GM18909 (cell line): ENCODE measurements around the gene TULP3.
A peak's percentile ranks its signal among the peaks of the same experiment; 100 is the strongest.
"Not testable (repeated sequence)": the region's sequence is repeated elsewhere in the genome, so short reads cannot be mapped to it uniquely, and the experiment has no call there.

Experiments
- ATAC-seq: cut with Tn5 transposase; IDR thresholded peaks from one replicate; pipeline ENCODE4 v1.9.1; 2021; ENCODE audit warnings: mild to moderate bottlenecking; ENCODE audit not compliant: unreplicated experiment, poor library complexity

TULP3 gene, protein sequence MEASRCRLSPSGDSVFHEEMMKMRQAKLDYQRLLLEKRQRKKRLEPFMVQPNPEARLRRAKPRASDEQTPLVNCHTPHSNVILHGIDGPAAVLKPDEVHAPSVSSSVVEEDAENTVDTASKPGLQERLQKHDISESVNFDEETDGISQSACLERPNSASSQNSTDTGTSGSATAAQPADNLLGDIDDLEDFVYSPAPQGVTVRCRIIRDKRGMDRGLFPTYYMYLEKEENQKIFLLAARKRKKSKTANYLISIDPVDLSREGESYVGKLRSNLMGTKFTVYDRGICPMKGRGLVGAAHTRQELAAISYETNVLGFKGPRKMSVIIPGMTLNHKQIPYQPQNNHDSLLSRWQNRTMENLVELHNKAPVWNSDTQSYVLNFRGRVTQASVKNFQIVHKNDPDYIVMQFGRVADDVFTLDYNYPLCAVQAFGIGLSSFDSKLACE

DNA sequence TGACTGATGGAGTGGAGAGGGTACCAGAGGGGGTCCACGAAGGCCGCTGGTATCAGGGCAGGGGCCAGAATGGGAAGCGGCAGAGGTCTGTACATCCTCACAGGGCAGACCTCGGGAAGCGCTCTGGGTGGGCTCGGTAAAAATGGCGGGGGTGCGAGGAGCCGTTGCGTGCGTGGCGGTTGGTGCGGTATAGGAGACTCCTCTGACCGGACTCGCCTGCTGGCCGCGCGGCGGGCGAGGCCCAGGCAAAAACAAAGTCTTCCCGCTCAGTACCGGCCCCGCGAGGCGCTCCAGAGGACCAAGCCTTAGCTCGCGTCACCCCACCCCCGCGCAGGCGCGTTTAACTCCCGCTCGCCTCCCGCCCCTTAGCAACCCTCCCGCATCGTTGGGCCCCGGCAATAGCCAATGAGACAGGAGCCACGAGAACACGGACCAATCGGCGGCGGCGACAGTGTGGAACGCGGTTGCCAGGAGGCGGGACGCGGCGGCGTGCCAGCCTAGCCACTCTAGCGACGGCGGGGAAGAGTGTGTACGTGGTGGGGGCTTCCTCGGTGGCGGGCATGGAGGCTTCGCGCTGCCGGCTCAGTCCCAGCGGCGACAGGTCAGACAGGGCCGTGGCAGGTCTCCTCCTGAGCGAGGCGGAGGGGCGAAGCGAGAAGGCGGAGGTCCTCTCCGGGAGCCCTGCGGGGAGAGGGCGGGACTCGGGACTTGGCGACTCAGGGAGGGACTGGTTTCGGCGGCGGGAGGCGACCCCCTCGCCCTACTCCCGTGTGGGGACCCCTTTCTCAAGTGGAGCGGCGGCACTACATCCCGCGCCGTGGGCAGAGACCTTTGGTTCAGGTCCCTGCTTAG, at the start of gene TULP3:
Gene TULP3 (plus strand): TSS at position 504 of the 852 bp plus-strand sequence. CDS start 57 bp downstream, at position 561.
- ATAC-seq = peak; percentile 98

DNA sequence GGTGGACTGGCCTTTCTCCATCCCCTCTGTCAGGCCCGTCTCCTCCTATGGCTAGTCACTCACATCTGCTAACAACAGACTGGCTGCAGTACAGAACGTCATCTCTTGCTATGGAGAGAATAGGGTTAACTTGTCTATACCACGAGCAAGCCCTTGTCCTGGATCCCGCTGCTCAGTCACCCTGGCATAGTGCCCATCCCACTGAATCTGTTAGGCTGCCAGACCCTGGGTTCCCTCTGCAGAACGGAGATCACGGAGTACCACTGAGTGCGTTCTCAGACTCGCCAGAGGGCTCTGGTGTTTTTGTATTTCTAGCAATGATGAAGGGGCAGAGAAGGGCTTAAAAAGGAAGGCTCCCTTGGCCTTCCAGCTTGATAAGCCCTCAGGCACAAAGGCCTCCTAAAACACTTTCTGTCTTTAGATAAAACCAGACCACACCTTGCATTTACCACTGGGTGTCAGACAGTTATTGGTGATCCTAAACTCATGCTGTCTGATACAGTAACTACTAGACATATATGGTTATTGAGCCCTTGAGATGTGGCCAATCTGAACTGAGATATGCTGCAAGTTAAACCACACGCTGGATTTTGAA, 49.5 kb upstream of the TULP3 start:
- ATAC-seq = no peak

DNA sequence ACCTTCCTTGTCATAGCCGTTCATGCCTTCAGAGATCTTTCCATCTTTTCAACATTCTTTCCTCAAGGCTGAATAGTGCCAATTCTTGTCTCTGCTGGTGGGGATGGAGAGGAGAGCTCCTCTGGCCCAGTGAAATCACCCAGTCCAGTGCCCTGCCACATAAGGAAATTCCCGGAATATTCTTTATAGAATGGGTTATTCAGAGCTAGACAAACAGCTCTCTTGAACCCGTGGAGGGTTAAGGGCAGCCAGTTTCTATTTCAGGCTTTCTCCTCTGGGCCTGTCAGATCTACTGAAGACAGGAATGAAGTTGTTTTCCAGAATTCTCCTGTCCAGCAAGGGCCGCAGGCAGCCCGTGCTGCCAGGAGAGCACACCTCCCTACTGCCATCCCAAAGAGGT, 47.7 kb upstream of the TULP3 start:
- ATAC-seq = no peak

DNA sequence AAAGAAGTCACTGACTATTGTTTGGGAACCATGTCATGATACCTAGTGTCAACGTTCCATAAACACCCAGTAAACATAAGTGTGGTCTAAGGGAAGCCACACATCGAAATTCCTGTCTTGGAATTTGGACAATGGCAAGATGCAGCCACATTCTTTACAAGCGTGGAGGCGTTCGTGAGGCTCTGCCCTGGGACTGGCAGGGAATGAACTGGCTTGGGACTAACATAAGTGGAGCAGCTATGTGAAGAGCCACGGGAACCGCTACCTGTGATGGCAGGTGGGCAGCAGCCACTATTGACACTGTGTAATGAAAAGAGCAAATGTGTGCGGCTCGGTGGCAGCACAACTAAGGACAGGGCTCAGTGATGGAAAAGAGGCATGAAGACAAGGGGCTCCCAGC, 45.9 kb upstream of the TULP3 start:
- no peak for ATAC-seq

DNA sequence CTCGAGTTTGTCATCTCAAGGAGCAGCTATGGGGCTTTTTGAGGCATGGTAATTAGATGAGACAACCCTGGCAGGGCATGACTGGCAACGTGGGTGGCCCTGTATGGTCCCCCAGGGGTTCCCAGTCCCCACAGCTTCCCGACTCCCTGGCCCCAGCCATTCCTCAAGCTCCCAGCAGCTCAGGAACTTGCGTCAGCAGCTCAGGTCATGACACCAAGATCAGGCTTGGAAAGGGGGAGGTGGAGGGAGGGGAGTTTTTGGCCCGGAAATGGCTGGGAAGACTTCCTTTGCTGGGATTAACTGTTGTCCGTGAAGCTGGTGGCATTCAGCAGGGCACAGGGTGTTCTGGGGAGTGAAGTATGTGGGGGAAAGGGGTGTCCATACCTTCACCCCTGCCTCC, 45.4 kb upstream of the TULP3 start:
- ATAC-seq = no peak

DNA sequence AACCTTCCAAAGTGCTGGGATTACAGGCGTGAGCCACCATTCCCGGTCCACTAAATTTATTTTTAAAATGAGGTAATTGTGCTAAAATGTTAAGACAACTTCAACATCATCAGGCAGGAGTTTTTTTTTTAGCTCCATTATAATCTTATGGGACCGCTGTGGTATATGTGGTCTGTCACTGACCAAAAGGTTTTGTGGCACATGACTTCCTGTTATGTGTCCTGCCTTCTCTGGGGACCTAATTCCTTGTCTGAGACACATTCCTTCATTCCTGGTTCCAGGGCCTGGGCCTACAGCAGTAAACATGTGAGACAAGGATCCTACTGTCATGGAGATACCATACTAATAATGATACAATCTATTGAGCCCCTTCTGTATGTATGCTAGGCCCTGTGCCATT, 38.8 kb upstream of the TULP3 start:
- ATAC-seq = no peak

DNA sequence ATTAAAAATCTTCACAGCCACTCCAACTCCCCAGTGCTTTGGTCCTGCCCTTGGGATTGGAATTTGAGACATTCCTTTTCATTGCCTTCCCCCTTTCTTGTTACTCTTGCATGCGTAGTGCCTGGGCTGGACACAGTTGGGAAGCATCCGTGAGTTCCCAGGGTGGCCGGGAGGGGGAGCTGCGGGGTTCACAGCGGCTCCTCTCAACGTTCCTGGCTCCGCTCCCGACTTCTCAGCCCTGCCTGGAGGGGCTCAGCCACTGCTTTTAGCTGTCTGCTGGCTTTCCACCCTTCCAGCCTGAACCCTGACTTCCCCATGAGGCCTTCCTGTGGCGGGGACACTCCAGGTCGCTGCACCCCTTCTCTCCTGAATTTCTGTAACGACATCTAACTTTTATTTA, 37.1 kb upstream of the TULP3 start:
- ATAC-seq = no peak

DNA sequence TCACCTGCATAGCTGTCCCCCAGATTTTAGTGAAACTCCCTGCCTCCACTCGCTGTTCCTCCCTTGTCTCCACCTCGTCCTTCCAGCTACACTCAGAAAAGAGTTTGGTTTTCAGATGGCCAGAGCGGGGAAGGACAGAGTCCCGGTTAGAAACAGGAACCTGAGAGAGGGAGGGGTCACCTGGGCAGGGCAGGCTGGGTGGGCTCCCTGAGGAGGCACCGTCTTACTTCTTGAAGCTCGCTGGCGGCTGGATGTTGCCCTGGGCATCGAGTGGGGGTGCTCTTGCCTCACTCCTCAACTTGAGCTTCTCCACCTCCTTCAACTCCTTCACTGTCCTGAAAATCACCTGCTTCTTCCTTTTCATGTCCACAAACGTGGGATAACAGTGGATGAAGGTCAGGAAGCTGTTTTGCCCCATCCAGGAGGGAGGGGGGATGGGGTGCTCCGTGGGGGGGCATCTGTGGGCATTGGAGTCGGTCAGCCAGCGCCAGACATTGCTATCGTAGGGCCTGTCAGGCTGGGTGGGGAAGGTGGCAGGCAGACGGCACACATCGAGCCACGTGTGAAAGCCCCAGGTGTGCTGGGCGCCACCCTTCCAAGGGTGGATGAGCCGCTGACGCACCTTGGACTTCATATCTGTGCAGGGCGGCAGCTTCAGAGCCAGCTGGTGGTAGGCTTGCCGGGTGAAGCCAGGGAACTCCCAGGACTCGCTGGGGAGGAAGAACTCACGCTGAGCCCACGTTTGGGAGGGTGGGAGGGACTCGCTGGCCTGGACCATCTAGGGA, 35.8 kb upstream of the TULP3 start:
- ATAC-seq = no peak

DNA sequence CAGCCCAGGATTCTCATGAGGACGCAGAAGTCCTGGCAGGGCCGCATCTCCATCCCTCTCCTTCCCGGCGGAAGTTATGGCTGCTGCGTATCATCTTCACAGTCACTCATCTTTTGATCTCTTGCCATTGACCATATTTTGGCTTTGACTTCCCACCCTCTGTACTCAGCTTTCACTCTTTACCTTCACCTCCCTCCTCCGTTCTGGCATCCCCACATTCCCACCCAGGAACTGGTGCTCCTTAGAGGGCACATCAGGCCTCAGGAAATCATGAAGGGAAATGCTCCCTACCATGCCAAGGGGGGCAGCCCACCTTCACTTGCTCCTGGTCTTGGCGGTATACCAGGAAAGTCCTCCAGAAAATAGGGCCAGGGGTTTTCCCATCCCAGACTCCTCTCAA, 35.1 kb upstream of the TULP3 start:
- ATAC-seq = no peak

DNA sequence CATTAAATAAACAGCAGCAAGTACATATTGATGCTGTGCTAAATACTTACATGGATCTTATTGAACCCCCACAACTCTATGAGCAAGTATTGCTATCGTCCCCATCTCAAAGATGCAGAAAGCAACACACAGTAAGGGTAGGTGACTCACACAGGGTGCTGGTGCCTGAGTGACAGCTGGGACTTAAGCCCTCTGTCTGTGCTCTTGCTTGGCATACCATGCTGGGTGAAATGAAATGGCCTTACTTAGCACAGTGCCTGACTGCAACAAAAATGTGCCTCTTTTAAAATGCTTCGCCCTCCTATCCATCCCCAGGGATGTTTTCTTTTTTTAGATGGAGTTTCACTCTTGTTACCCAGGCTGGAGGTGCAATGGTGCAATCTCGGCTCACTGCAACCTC, 34.6 kb upstream of the TULP3 start:
- no peak for ATAC-seq

DNA sequence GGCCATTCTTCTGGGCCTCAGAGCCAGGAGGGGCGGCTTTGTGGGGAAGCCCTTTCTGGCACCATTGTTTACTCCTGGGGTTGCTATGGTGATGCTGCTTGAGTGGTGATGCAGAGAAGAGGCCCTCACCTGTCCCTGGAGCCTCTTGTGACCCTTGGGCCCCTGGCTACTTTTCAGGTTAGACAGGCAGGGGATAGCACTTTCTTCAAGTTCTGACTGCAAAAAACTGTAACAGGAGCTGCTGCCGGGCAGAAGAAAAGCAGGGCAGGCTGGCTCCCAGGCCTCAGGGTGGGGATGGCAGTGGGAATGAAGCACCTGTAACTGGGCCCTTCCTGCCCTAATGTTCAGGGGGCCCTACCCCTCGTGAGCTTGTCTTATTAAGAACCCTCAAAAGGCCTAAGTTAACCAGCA, 33.7 kb upstream of the TULP3 start, which contains the start of gene TEX52:
Gene TEX52 (minus strand): TSS at position 19 of the 411 bp plus-strand sequence. CDS start 13 bp downstream, at position 6.
- ATAC-seq = no peak

DNA sequence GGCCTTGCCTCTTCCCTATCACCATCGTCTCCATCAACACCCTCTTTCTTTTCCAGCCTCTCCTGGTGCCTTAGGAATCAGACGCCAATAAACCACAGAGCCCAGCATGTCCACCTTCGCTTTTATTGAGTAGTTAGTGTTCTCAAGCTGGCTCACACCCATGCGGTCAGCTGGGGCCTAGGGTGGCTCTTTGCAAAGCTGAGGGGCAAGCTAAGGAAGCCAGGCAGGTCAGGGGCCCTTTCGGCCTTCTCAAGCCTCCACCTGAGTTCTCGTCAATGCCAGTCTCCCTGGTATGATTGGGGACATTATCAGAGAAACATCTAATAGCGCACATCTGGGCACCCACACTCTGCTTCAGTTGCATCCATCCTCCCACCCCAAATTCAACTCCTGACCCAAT, 33.1 kb upstream of the TULP3 start:
- no peak for ATAC-seq

DNA sequence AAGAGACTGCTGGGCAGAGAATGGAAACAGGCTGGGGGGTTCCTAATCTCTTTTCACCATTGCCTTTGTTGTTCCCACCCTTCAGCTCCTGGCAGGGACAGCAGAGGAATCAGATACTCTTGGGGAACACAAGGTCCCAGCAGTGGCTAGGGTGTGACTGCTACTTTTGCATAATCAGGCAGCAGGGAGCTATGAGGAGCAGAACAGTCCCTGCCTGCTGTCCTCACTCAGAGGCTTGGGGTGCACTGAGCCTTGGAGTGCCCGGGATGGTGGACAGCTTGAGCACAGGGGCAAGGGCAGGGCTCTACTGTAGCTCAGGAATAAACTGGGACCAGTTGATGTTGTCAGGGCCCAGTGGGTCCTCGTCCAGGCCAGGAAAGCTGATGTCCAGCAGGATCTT, 32.4 kb upstream of the TULP3 start:
- ATAC-seq = no peak

DNA sequence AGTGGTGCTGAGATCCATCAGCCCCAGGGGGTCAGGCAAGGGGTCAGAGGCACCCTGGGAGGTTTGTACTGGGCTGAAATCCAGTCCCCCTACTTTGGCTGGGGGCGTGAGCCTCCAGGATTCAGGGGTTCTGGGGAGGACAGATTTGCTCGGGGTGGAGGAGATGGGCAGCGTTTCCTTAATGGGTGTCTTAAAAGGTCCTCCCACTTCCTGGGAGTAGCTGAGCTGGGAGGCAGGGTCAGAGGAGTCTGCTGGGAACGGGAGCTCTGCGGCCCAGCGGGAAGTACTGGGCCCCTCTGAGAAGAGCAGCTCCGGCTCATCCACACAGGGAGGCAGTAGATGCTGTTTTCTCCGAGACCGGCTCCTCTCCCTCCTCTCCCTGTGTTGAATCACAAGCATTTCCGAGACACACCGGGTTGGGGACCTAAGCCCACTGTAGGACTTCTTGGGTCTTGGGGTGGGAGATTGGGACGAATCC, 31.7 kb upstream of the TULP3 start:
- ATAC-seq = no peak

DNA sequence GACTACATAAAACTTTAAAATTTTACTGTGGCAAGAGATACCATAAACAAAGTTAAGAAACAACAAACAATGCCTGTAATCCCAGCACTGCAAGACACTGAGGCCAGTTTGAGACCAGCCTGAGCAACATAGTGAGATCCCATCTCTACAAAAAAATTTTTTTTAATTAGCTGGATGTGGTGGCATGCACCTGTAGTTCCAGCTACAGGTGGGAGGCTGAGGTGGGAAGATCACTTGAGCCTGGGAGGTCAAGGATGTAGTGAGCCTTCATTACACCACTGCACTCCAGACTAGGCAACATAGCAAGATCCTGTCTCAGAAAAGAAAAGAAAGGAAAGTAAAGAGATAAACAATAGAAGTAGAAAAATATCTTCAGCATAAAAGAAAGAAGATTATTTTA, 30.5 kb upstream of the TULP3 start:
- no peak for ATAC-seq

DNA sequence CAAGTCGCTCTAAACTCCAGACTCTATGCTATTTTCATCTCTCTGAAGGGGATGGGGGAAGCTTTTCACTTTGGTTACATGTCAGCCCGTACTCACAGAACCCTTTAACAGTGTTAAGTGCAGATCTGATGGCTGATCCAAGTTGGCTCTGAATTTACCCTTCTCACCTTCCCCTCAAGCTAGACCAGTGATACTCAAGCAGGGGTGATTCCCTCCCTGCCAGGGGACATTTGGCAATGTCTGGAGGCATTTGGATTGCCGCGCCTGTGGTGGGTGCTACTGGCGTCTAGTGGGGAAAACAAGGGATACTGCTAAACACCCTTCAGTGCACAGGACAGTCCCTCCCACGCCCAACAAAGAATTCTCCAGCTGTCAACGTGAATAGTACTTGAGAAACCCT, 27.8 kb upstream of the TULP3 start:
- ATAC-seq = no peak

DNA sequence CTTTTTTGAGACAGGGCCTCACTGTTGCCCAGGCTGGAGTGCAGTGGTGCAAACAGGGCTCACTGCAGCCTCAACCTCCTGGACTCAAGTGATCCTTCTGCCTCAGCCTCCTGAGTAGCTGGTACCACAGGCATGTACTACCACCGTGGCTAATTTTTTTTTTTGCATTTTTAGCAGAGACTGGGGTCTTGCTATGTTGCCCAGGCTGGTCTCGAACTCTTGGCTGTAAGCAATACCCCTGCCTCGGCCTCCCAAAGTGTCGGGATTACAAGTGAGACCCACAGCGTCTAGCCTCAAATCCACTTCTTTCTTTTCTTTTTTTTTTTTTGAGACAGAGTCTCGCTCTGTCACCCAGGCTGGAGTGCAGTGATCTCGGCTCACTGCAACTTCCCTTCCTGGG, 27.3 kb upstream of the TULP3 start:
- ATAC-seq = not testable (repeated sequence)

DNA sequence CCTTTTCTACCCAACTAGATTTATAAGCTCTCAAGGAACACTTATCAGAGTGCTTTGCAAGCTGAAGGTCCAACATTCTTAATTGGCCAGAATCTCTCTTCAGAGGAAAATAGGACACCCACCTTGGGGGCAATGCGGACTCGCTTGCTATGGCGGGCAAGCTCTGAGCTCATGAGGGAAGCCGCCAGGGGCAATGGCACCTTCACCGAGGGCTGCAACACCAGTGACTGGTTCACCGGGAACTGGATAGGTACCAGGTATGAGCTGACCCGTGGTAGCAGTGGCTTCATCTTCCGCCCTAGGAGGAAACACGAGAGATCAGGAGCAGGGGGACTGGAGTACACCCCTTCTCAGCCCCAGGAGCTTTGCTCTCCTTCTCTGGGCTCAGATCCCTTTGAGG, 26.5 kb upstream of the TULP3 start:
- no peak for ATAC-seq

DNA sequence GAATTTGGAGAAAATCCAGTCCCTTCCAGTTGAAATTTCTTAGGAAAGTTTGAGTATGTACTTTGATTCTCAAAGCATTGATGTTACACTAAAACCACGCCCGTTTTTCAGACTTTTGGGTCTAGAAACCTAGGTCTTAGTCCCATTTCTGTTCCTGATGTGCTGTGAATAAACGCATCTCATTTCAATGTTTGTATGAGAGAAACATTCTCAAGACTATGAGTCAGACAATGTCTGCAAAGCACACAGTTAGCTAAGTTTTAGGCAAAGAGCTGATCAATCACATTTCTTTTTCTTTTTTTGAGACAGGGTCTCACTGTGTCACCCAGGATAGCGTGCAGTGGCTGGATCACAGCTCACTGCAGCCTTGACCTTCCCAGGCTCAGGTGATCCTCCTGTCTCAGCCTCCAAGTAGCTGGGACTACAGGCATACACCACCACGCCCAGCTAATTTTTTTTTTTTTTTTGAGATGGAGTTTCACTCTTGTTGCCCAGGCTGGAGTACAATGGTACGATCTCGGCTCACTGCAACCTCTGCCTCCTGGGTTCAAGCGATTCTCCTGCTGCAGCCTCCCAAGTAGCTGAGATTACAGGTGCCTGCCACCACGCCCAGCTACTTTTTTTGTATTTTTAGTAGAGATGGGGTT, 21.6 kb upstream of the TULP3 start:
- ATAC-seq = not testable (repeated sequence)
